ENCODE results near the gene STUM. TPM values are rescaled to one million over a fixed set of nuclear protein-coding genes. Genes with fewer than 3 reads are reported as not detected.
A peak's percentile ranks its signal among the peaks of the same experiment; 100 is the strongest.

The STUM gene
- total RNA-seq, 1 donor from 2014 or later, result not detected

DNA sequence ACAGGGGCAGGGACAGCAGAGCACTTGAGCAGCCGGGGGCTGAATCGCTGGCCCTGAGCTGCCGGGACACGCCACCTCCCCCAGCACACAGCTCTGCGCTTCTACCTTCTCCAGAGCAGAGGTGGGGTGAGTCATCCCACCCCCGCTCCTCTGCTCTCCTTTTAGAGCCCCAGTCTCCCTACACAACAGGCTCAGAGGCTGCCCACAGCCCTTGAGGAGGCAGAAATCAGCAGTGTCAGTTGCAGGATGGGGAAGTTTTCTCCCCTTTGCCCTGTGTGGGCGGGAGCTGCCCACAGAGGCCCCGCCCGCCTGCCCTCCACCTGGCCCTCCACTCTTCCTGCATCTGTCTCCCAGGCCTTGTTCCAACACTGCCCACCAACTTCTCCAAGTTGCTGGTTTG, 94.6 kb downstream of the STUM start:
- Histone ChIP-seq H2AFZ (replicated peaks) (no peak overlapping the region), H3K4me3 (no peak overlapping the region), H3F3A (ENCODE audit: low read depth) (no peaks in the 10 kb centered on the region), H3K79me2 (ENCODE audit: low read depth) (no peaks in the 10 kb centered on the region), H3K4me1 (peaks cover 12% of the 10 kb centered on the region), H3K9ac (no peak overlapping the region), H3K9me3 (ENCODE audit: low read depth) (no peaks in the 10 kb centered on the region), H3K27ac (no peak overlapping the region), H4K20me1 (ENCODE audit: low read depth) (no peaks in the 10 kb centered on the region), H3K36me3 (no peaks in the 10 kb centered on the region), H3K4me2 (no peak overlapping the region), H3K27me3 (no peaks in the 10 kb centered on the region)
- peaks cover 3% of the 10 kb centered on the region for H3K36me3 Mint-ChIP-seq
- no peak overlapping the region for H3K4me3 Mint-ChIP-seq
- H3K4me1 Mint-ChIP-seq, result peaks cover 21% of the 10 kb centered on the region
- no peak for DNase-seq (ENCODE audit: low spot score)
- H3K27me3 Mint-ChIP-seq (ENCODE audit: insufficient read depth, low read depth), result no peaks in the 10 kb centered on the region
- TF ChIP-seq CTCF (IDR thresholded peaks at IDR 0.05) (no peak), EZH2 (IDR thresholded peaks at IDR 0.05) (no peak), EZH2phosphoT487 (IDR thresholded peaks at IDR 0.05) (no peak)
- peak overlapping the region; percentile 78 for H3K27ac Mint-ChIP-seq
- H3K9me3 Mint-ChIP-seq, result no peaks in the 10 kb centered on the region

DNA sequence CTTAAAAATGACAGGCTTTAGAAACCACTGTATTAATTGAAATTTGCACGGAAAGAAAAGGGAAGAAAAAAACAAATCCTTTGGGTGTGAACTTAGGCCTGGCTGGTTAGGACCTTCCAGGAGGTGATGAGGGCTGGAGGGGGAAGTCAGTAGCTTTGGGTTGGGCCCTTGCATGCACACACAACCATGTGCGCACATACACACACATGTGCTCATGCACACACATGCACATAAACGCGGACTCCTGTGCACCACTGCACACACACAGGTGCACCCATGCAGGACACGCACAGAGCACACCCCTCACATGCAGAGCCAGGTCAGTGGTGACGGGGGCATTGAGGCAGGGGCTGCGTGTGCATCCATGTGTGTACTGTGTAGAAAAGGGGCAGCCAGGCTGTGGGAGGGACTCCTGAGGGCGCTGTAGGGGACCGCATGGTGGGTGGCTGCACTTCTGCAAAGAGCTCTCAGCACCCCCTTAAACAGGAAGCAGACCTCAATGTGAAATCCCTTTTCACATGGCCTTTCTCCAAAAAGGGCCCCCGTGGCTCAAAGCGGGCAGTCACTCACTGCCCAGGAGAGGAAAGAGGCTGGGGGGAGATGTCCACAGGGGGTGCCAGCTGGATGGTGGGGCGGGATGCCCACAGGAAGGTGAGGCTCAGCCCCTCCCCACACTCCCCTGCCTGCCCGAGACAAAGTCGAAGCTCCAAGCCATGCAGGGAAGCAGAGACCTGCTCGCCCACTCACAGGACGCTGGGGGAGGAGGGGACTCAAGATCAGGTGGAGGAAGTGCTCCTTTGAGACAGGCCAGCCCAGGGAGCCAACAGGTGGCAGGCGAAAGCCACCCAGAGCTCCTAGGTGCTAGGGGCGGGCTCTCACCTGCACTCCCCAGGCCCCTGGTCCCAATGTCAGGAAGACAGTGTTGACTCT, 95.3 kb downstream of the STUM start:
- peak overlapping the region; percentile 78 for H3K27ac Mint-ChIP-seq
- H3K36me3 ChIP-seq, result no peaks in the 10 kb centered on the region
- no peak for TF ChIP-seq EZH2phosphoT487 (IDR thresholded peaks at IDR 0.05)
- TF ChIP-seq CTCF (IDR thresholded peaks at IDR 0.05), result no peak
- TF ChIP-seq EZH2 (IDR thresholded peaks at IDR 0.05), result no peak
- H4K20me1 ChIP-seq (ENCODE audit: low read depth), result no peaks in the 10 kb centered on the region
- no peak overlapping the region for H3K9ac ChIP-seq
- no peak for DNase-seq (ENCODE audit: low spot score)
- H3K79me2 ChIP-seq (ENCODE audit: low read depth), result no peaks in the 10 kb centered on the region
- peaks cover 12% of the 10 kb centered on the region for H3K4me1 ChIP-seq
- no peak overlapping the region for H3K4me3 ChIP-seq
- no peaks in the 10 kb centered on the region for H3K9me3 ChIP-seq (ENCODE audit: low read depth)
- H3K9me3 Mint-ChIP-seq, result no peaks in the 10 kb centered on the region
- H3K27me3 Mint-ChIP-seq (ENCODE audit: insufficient read depth, low read depth), result no peaks in the 10 kb centered on the region
- no peak overlapping the region for H3K27ac ChIP-seq
- H3K27me3 ChIP-seq, result no peaks in the 10 kb centered on the region
- peak overlapping the region; percentile 12 for H3K4me3 Mint-ChIP-seq
- H3K36me3 Mint-ChIP-seq, result peaks cover 9% of the 10 kb centered on the region
- H3K4me1 Mint-ChIP-seq, result peaks cover 26% of the 10 kb centered on the region
- H3F3A ChIP-seq (ENCODE audit: low read depth), result peaks cover under 1% of the 10 kb centered on the region
- H3K4me2 ChIP-seq, result no peak overlapping the region
- no peak overlapping the region for H2AFZ ChIP-seq (replicated peaks)

DNA sequence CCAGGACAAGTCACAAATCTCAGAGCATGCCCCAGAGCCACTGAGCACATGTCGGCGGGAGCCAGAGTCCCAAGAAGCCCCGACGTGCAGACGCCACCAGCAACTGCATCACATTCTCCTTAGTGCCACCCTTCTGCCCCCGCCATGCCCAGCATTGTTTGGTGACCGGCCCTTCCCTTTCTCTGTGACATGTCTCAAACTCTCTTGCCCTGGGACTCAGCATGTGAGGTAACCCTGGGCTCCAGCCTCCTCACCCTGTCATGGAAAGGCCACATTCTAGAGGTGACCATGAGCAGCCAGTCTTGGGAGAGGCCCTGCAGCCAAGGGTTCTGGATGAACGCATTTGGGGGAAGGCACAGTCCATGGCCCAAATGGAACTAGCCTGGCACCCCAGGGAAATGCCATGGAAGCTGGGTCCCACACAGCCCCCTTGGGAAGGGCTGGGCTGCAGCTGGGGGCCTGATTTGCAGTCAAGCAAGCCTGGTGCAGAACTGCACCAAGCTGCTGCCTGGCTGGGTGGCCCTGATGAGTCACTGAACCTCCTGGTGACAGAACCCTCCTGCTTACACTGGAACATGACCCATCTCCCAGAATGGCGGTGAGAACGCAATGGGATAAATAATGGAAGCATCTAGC, 96.1 kb downstream of the STUM start:
- Mint-ChIP-seq H3K27me3 (ENCODE audit: insufficient read depth, low read depth) (no peaks in the 10 kb centered on the region), H3K4me1 (peaks cover 29% of the 10 kb centered on the region), H3K9me3 (no peaks in the 10 kb centered on the region), H3K36me3 (peaks cover 12% of the 10 kb centered on the region), H3K4me3 (no peak overlapping the region), H3K27ac (no peak overlapping the region)
- Histone ChIP-seq H3K4me1 (peaks cover 15% of the 10 kb centered on the region), H3K9me3 (ENCODE audit: low read depth) (no peaks in the 10 kb centered on the region), H3K4me2 (no peak overlapping the region), H3K27me3 (no peaks in the 10 kb centered on the region), H2AFZ (replicated peaks) (no peak overlapping the region), H4K20me1 (ENCODE audit: low read depth) (no peaks in the 10 kb centered on the region), H3K27ac (no peak overlapping the region), H3F3A (ENCODE audit: low read depth) (peaks cover 7% of the 10 kb centered on the region), H3K79me2 (ENCODE audit: low read depth) (no peaks in the 10 kb centered on the region), H3K36me3 (no peaks in the 10 kb centered on the region), H3K9ac (no peak overlapping the region), H3K4me3 (no peak overlapping the region)
- DNase-seq (ENCODE audit: low spot score), result no peak
- no peak for TF ChIP-seq EZH2phosphoT487 (IDR thresholded peaks at IDR 0.05)
- no peak for TF ChIP-seq EZH2 (IDR thresholded peaks at IDR 0.05)
- no peak for TF ChIP-seq CTCF (IDR thresholded peaks at IDR 0.05)

Data from neural progenitor cell (in vitro differentiated cells).